ENCODE data around the gene RABGAP1L. TPM values are rescaled to one million over a fixed set of nuclear protein-coding genes. Genes with fewer than 3 reads are reported as not detected.

The RABGAP1L gene
- total RNA-seq, 6 donors from 2014 or later: 41.3 to 229 (median 85.3) TPM

DNA sequence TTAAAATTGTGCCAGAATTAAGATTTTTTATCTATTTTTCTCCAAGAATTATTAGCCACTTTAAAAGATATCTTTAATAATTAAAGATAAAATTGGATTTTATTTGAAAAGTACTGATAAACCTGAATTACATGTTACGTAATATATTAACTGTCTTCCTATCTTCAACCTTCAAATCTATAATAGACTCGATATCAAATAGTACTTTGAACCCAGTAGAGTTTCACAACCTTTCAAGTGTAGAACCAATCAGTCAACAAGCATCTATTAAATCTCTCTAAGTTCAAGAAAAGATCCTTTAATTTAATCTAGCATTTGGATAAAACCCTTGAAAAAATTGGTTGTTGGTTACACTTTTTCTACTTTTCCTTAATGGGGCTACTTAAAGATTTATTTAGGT is 559.9 kb downstream of the RABGAP1L start:
- Histone ChIP-seq H3K27ac (no peak overlapping the region), H3K4me3 (no peak overlapping the region), H3K36me3 (no peaks in the 10 kb centered on the region), H3K27me3 (no peaks in the 10 kb centered on the region), H3K9me3 (no peaks in the 10 kb centered on the region), H3K4me1 (no peaks in the 10 kb centered on the region)
- no peak for ATAC-seq (ENCODE audit: low FRiP score in 2 of 2)
- DNase-seq: no peak
- WGBS, 2 donors: 97% methylated on average over 2 of the region's 2 CpGs
- TF ChIP-seq EP300 (IDR thresholded peaks at IDR 0.05) (no peak), POLR2A (IDR thresholded peaks at IDR 0.05) (no peak), POLR2AphosphoS5 (IDR thresholded peaks at IDR 0.05) (no peak)
- TF ChIP-seq, protein P1, sequence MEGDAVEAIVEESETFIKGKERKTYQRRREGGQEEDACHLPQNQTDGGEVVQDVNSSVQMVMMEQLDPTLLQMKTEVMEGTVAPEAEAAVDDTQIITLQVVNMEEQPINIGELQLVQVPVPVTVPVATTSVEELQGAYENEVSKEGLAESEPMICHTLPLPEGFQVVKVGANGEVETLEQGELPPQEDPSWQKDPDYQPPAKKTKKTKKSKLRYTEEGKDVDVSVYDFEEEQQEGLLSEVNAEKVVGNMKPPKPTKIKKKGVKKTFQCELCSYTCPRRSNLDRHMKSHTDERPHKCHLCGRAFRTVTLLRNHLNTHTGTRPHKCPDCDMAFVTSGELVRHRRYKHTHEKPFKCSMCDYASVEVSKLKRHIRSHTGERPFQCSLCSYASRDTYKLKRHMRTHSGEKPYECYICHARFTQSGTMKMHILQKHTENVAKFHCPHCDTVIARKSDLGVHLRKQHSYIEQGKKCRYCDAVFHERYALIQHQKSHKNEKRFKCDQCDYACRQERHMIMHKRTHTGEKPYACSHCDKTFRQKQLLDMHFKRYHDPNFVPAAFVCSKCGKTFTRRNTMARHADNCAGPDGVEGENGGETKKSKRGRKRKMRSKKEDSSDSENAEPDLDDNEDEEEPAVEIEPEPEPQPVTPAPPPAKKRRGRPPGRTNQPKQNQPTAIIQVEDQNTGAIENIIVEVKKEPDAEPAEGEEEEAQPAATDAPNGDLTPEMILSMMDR (IDR thresholded peaks at IDR 0.05): no peak

DNA sequence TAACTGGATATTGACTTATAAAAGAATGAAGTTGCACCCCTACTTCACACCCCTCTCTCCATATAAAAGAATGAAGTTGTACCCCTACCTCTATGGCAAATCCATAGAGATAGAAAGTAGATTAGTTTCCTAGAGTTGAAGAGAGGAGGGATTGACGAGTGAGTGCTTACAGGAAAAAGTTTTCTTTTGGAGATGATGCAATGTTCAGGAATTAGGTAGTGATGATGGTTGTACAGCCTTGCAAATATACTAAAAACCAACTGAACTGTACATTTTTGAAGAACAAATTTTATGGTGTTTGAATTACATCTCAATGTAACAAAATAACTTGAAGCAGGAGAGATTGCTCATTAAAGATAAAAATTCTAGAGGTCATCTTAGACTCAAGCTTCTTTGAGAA is 561.3 kb downstream of the RABGAP1L start:
- Histone ChIP-seq H3K36me3 (no peaks in the 10 kb centered on the region), H3K9me3 (no peaks in the 10 kb centered on the region), H3K4me1 (no peaks in the 10 kb centered on the region), H3K4me3 (no peak overlapping the region), H3K27ac (no peak overlapping the region), H3K27me3 (no peaks in the 10 kb centered on the region)
- ATAC-seq (ENCODE audit: low FRiP score in 2 of 2) (no peak), DNase-seq (no peak)
- WGBS, 2 donors: 89 to 100% methylated on average over 1 of the region's 1 CpG
- TF ChIP-seq POLR2AphosphoS5 (IDR thresholded peaks at IDR 0.05) (no peak), POLR2A (IDR thresholded peaks at IDR 0.05) (no peak), EP300 (IDR thresholded peaks at IDR 0.05) (no peak)
- TF ChIP-seq, protein P1 (IDR thresholded peaks at IDR 0.05): no peak

DNA sequence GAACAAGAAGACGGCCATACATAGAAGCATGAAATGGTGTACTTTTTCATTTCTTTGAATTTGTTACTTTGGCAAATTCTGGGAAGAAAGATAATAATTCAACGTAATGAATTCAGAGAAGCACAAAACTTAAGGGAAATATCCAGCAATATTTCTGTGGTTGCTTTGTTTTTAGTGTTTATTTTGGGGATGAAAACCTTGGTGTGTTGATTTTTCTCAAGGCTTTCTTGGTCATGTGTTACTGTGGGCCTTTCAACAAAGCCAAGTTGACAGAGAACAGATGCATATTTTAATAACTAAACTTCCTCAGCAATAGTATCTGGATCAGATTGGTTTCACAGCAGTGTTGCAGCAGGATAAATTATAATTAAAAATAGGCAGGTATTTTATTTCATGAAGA is 561.9 kb downstream of the RABGAP1L start:
- WGBS, 2 donors: 93 to 96% methylated on average over 2 of the region's 2 CpGs
- no peak for DNase-seq

DNA sequence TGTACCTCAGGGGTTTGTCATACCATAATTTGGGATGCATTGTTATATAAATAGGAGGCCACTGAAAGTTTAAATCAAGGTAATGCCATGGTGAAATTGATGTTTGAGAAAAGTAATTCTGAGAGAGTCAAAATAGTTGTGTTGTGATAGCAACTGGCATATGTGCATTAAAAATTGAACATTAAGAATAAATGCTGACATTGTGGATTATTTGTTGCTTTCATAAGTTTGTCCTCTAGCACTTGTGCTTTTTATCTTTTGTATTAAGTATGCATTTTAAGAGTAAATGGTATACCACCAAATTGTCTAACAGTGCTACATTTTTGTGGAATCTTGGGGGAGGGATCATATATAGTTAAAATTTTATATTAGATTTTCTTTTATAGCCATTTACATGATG is 564.5 kb downstream of the RABGAP1L start:
- TF ChIP-seq, protein P1 (IDR thresholded peaks at IDR 0.05): no peak
- TF ChIP-seq EP300 (IDR thresholded peaks at IDR 0.05) (no peak), POLR2A (IDR thresholded peaks at IDR 0.05) (no peak), POLR2AphosphoS5 (IDR thresholded peaks at IDR 0.05) (no peak)
- ATAC-seq (ENCODE audit: low FRiP score in 2 of 2) (no peak), DNase-seq (no peak)
- H3K4me1 ChIP-seq: peaks cover 0 to 4% (median 0%) of the 10 kb centered on the region in 4 donors
- no peaks in the 10 kb centered on the region for H3K36me3 ChIP-seq
- no peaks in the 10 kb centered on the region for H3K9me3 ChIP-seq
- H3K27me3 ChIP-seq: no peaks in the 10 kb centered on the region
- no peak overlapping the region for H3K4me3 ChIP-seq
- H3K27ac ChIP-seq: no peak overlapping the region

More for the DNA sequence above, 561.9 kb downstream of the RABGAP1L start:
- peaks cover 0 to 3% (median 0%) of the 10 kb centered on the region in 4 donors for H3K4me1 ChIP-seq
- H3K27me3 ChIP-seq: no peaks in the 10 kb centered on the region
- TF ChIP-seq EP300 (IDR thresholded peaks at IDR 0.05): no peak
- no peak for TF ChIP-seq POLR2A (IDR thresholded peaks at IDR 0.05)
- TF ChIP-seq, protein P1 (IDR thresholded peaks at IDR 0.05): no peak
- TF ChIP-seq POLR2AphosphoS5 (IDR thresholded peaks at IDR 0.05): no peak
- no peaks in the 10 kb centered on the region for H3K9me3 ChIP-seq
- no peak overlapping the region for H3K4me3 ChIP-seq
- no peaks in the 10 kb centered on the region for H3K36me3 ChIP-seq
- no peak overlapping the region for H3K27ac ChIP-seq
- ATAC-seq (ENCODE audit: low FRiP score in 2 of 2): no peak

DNA sequence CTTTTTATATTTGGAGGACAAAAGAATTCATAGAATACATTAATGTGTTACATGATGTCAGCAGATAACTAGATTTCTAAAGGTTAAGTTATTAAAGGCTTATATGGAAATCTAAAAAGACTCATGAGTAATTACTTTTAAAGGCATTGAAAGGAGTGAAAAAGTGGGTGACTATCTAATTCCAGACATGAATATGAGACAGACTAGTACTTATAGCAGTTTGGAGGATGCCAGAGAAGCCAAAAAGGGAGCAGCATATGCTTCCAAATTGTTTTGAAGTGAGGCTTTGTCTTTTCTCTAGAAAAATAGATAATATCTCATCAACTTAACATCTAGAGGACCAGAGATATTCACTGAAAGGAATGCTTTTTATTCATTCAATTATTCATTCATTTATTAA is 564.9 kb downstream of the RABGAP1L start:
- ATAC-seq (ENCODE audit: low FRiP score in 2 of 2) (no peak), DNase-seq (no peak)
- Histone ChIP-seq H3K4me1 (peaks cover 0 to 4% (median 0%) of the 10 kb centered on the region in 4 donors), H3K36me3 (no peaks in the 10 kb centered on the region), H3K9me3 (no peaks in the 10 kb centered on the region), H3K27me3 (no peaks in the 10 kb centered on the region), H3K4me3 (no peak overlapping the region), H3K27ac (no peak overlapping the region)
- TF ChIP-seq POLR2AphosphoS5 (IDR thresholded peaks at IDR 0.05): no peak
- TF ChIP-seq EP300 (IDR thresholded peaks at IDR 0.05): no peak
- TF ChIP-seq, protein P1 (IDR thresholded peaks at IDR 0.05): no peak
- TF ChIP-seq POLR2A (IDR thresholded peaks at IDR 0.05): no peak
